Measurements from ENCODE around the gene IKBKE.

IKBKE gene

DNA sequence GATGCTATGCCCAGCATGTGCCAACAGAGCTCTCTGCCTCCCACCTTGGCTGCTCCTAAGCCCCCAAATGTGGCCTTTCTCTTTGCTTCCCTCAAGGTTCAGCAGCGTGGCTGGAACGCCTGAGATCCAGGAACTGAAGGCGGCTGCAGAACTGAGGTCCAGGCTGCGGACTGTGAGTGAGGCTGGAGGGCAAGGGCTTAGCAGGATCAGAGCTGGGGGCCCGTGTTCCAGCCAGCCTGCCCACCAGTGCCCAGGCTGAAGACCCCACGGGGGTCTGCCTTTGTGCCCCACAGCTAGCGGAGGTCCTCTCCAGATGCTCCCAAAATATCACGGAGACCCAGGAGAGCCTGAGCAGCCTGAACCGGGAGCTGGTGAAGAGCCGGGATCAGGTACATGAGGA lies 14.6 kb downstream of the IKBKE start:
- Histone ChIP-seq H4K20me1 (ENCODE audit: control insufficient read depth, insufficient read depth, low read depth, low read length) (no peaks in the 10 kb centered on the region), H3K36me3 (ENCODE audit: control insufficient read depth, low read length) (peaks cover 3% of the 10 kb centered on the region; the same call in 1 of the 2 replicates)
- TF ChIP-seq EZH2phosphoT487 (IDR thresholded peaks at IDR 0.05; ENCODE audit: borderline replicate concordance, low read length) = no peak
- TF ChIP-seq, protein P1, sequence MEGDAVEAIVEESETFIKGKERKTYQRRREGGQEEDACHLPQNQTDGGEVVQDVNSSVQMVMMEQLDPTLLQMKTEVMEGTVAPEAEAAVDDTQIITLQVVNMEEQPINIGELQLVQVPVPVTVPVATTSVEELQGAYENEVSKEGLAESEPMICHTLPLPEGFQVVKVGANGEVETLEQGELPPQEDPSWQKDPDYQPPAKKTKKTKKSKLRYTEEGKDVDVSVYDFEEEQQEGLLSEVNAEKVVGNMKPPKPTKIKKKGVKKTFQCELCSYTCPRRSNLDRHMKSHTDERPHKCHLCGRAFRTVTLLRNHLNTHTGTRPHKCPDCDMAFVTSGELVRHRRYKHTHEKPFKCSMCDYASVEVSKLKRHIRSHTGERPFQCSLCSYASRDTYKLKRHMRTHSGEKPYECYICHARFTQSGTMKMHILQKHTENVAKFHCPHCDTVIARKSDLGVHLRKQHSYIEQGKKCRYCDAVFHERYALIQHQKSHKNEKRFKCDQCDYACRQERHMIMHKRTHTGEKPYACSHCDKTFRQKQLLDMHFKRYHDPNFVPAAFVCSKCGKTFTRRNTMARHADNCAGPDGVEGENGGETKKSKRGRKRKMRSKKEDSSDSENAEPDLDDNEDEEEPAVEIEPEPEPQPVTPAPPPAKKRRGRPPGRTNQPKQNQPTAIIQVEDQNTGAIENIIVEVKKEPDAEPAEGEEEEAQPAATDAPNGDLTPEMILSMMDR (IDR thresholded peaks at IDR 0.05; ENCODE audit: low read depth, low read length, poor library complexity, severe bottlenecking) = no peak

DNA sequence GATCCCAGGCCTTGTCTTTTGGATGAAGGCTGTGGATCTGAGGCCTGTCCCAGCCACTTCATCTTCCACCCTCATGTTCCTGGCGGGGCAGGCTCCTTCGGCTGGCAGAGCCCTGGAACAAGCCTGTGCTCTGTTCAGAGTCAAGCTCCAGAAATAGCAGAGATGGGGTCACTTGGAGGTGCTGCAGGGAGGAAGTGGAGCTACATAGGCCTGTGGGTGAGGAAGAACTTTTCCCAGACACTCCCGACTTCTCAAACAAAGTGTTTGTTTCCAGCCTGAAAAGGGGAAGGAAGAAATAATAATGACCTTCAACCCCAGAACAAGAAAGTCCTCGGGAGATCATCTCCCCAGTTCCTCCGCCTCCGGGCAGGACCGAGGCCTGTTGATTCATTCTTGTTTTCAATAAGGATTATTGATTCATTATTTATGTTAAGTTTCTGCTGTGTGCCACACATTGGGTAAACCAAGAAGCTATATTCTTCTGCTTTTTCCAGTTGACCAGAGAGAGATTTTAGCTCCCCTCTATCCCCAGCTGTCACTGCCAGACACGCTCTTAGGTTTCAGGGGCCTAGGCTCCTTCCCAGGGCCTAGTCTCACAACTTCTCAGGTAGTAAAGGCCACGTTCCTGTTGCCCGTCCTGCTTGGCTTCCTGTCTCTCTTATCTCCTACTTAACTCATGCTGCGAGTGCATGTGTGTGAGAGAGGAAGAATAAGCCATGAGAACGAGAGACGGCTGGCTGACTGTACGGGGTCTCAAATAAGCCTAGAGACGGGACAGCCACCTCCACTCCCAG lies 16.9 kb downstream of the IKBKE start:
- Histone ChIP-seq H3K27ac (ENCODE audit: low read depth, low read length) (no peak overlapping the region), H3K79me2 (ENCODE audit: control insufficient read depth, low read length) (no peaks in the 10 kb centered on the region), H3K27me3 (ENCODE audit: control insufficient read depth, low read length) (no peaks in the 10 kb centered on the region), H4K20me1 (ENCODE audit: control insufficient read depth, insufficient read depth, low read depth, low read length) (no peaks in the 10 kb centered on the region), H3K4me2 (ENCODE audit: low read length) (no peak overlapping the region), H3K9me2 (replicated peaks; ENCODE audit: control insufficient read depth, low read length) (no peaks in the 10 kb centered on the region), H3K4me3 (ENCODE audit: low read length) (no peak overlapping the region), H3F3A (ENCODE audit: control insufficient read depth, insufficient read depth) (no peaks in the 10 kb centered on the region), H3K36me3 (ENCODE audit: control insufficient read depth, low read length) (peaks cover 6% of the 10 kb centered on the region; the same call in 1 of the 2 replicates), H3K4me1 (ENCODE audit: control insufficient read depth, low read length) (no peaks in the 10 kb centered on the region), H3K9me3 (ENCODE audit: control insufficient read depth, insufficient read depth, low read length) (no peaks in the 10 kb centered on the region)
- TF ChIP-seq, protein P1 (IDR thresholded peaks at IDR 0.05; ENCODE audit: low read depth, low read length, poor library complexity, severe bottlenecking) = no peak
- TF ChIP-seq EZH2phosphoT487 (IDR thresholded peaks at IDR 0.05; ENCODE audit: borderline replicate concordance, low read length) = no peak

More for the DNA sequence above, 14.6 kb downstream of the IKBKE start:
- Histone ChIP-seq H3K4me1 (ENCODE audit: control insufficient read depth, low read length) (no peaks in the 10 kb centered on the region), H3F3A (ENCODE audit: control insufficient read depth, insufficient read depth) (no peaks in the 10 kb centered on the region), H3K27me3 (ENCODE audit: control insufficient read depth, low read length) (no peaks in the 10 kb centered on the region), H3K9me3 (ENCODE audit: control insufficient read depth, insufficient read depth, low read length) (no peaks in the 10 kb centered on the region), H3K4me3 (ENCODE audit: low read length) (no peak overlapping the region), H3K4me2 (ENCODE audit: low read length) (no peak overlapping the region), H3K27ac (ENCODE audit: low read depth, low read length) (no peak overlapping the region), H3K79me2 (ENCODE audit: control insufficient read depth, low read length) (no peaks in the 10 kb centered on the region), H3K9me2 (replicated peaks; ENCODE audit: control insufficient read depth, low read length) (no peaks in the 10 kb centered on the region)

DNA sequence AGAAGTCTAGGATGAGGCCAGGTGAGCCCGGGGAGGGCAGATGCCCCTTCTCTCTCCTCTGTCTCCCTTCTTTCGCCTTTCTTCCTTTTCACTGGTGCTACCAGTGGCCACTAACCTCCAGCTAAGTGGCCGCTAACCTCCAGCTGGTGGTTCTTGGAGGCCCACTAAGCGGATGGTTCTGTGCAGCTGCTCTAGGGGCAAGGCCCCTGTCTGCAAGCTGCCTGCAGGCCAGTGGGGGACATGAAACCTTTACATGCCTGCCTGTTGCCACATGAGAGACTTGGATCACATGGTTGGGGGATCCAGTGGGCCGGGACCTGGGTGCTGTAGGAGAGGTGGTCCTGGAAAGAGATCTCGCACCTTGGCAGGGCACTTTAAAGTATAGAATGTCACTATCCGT lies 17.7 kb downstream of the IKBKE start:
- Histone ChIP-seq H3K9me3 (ENCODE audit: control insufficient read depth, insufficient read depth, low read length) (no peaks in the 10 kb centered on the region), H3K9me2 (replicated peaks; ENCODE audit: control insufficient read depth, low read length) (no peaks in the 10 kb centered on the region), H3K4me2 (ENCODE audit: low read length) (no peak overlapping the region), H3K36me3 (ENCODE audit: control insufficient read depth, low read length) (peaks cover 11% of the 10 kb centered on the region; the same call in 1 of the 2 replicates), H3K4me3 (ENCODE audit: low read length) (no peak overlapping the region), H3F3A (ENCODE audit: control insufficient read depth, insufficient read depth) (no peaks in the 10 kb centered on the region), H4K20me1 (ENCODE audit: control insufficient read depth, insufficient read depth, low read depth, low read length) (no peaks in the 10 kb centered on the region), H3K4me1 (ENCODE audit: control insufficient read depth, low read length) (no peaks in the 10 kb centered on the region), H3K27ac (ENCODE audit: low read depth, low read length) (no peak overlapping the region), H3K79me2 (ENCODE audit: control insufficient read depth, low read length) (no peaks in the 10 kb centered on the region), H3K27me3 (ENCODE audit: control insufficient read depth, low read length) (no peaks in the 10 kb centered on the region)
- TF ChIP-seq, protein P1 (IDR thresholded peaks at IDR 0.05; ENCODE audit: low read depth, low read length, poor library complexity, severe bottlenecking) = no peak
- no peak for TF ChIP-seq EZH2phosphoT487 (IDR thresholded peaks at IDR 0.05; ENCODE audit: borderline replicate concordance, low read length)

Data from DOHH2 (cell line).